AG04450 (cell line): ENCODE measurements around the gene FAP. TPM values are rescaled to one million over a fixed set of nuclear protein-coding genes. Genes with fewer than 3 reads are reported as not detected.
A peak's percentile ranks its signal among the peaks of the same experiment; 100 is the strongest.

Experiments
- CTCF ChIA-PET: fragments of 300-600, 350-600 bp; formaldehyde crosslinking; extraction: SDS; loops from one replicate; lab custom pipeline; 2022; ENCODE audit warnings: antibody characterized with exemption, inconsistent platforms; lab: Charles Lee
- POLR2A ChIA-PET: fragments of 350-600 bp; formaldehyde crosslinking; extraction: SDS; loops from one replicate; lab custom pipeline; 2021; ENCODE audit warnings: antibody characterized with exemption, inconsistent platforms; lab: Yijun Ruan, JAX
- DNase-seq: peaks from one replicate; pipeline ENCODE4 v3.0.0-alpha.2; 2011; ENCODE audit warnings: low read depth, low spot score
- H3K27ac ChIP-seq: one replicate; pipeline ENCODE4 v1.5.1; 2012; ENCODE audit warnings: low read depth, low read length, control low read depth
- H3K27me3 ChIP-seq: one replicate; pipeline ENCODE4 v1.6.0; 2012; ENCODE audit warnings: low read length; ENCODE audit not compliant: control insufficient read depth, insufficient read depth
- H3K4me3 ChIP-seq: 2 replicates; pipeline ENCODE4 v1.5.1; 2011; ENCODE audit warnings: mild to moderate bottlenecking, low read depth, low read length, control low read depth
- H3K9me3 ChIP-seq: 2 replicates; pipeline ENCODE4 v1.5.1; 2012; ENCODE audit warnings: low read length; ENCODE audit not compliant: control insufficient read depth, insufficient read depth
- CTCF ChIP-seq: IDR thresholded peaks from 2 replicates; pipeline ENCODE4 v1.5.1; 2011; ENCODE audit warnings: low read depth, low read length, control low read depth, inconsistent platforms
- polyA plus RNA-seq: library from polyadenylated mRNA; depleted of rRNA; stranded (reverse); fragments of >200 nt; gene quantifications from 2 replicates; pipeline ENCODE4 v1.2.3, GENCODE V29; 2011

The FAP gene
- polyA plus RNA-seq, 1 experiment: 374 TPM

GRCh38 chr2:162245061-162245460 is 1.8 kb upstream of the FAP start:
- ChIA-PET CTCF (interaction anchor here (1.1 to 1.4 kb wide), 2 partner anchors 53 to 91 kb away, joined by 3 to 6 read pairs; no protein-coding TSS in a partner anchor), POLR2A (interaction anchor here (1.0 kb wide), 1 partner anchor 48 kb away, joined by 6 read pairs; no protein-coding TSS in a partner anchor)
- no peaks in the 10 kb centered on the region for H3K9me3 ChIP-seq
- no peak for TF ChIP-seq CTCF
- DNase-seq: no peak
- no peak overlapping the region for H3K4me3 ChIP-seq
- no peaks in the 10 kb centered on the region for H3K27me3 ChIP-seq
- H3K27ac ChIP-seq: peak overlapping the region; percentile 63

GRCh38 chr2:162244541-162245031 is 1.3 kb upstream of the FAP start:
- Histone ChIP-seq H3K4me3 (no peak overlapping the region), H3K27ac (peak overlapping the region; percentile 63), H3K9me3 (no peaks in the 10 kb centered on the region), H3K27me3 (no peaks in the 10 kb centered on the region)
- no peak for DNase-seq
- CTCF ChIA-PET: no interaction called here
- TF ChIP-seq CTCF: no peak
- POLR2A ChIA-PET: interaction anchor here (1.0 kb wide), 1 partner anchor 47 kb away, joined by 6 read pairs; no protein-coding TSS in a partner anchor

GRCh38 chr2:162243715-162244114 is 470 bp upstream of the FAP start:
- TF ChIP-seq CTCF: no peak
- POLR2A ChIA-PET: interaction anchor here (1.7 to 2.7 kb wide), 6 partner anchors 18 to 172 kb away, joined by 6 to 35 read pairs (median 8); no protein-coding TSS in a partner anchor
- Histone ChIP-seq H3K9me3 (no peaks in the 10 kb centered on the region), H3K27me3 (no peaks in the 10 kb centered on the region), H3K27ac (no peak overlapping the region), H3K4me3 (peak overlapping the region; percentile 75; the same call in 1 of the 2 replicates)
- CTCF ChIA-PET: interaction anchor here (5.4 kb wide), 1 partner anchor 54 kb away, joined by 46 read pairs; no protein-coding TSS in a partner anchor
- no peak for DNase-seq

- no peak for TF ChIP-seq CTCF
- H3K27ac ChIP-seq: peak overlapping the region; percentile 90
- H3K4me3 ChIP-seq: peak overlapping the region; percentile 75
- no peaks in the 10 kb centered on the region for H3K27me3 ChIP-seq
- ChIA-PET POLR2A (interaction anchor here (0.8 to 2.7 kb wide), 13 partner anchors 9 to 171 kb away, joined by 3 to 35 read pairs (median 7); no protein-coding TSS in a partner anchor), CTCF (interaction anchor here (0.6 to 5.4 kb wide), 6 partner anchors 9 to 55 kb away, joined by 3 to 46 read pairs (median 3); no protein-coding TSS in a partner anchor)
- no peaks in the 10 kb centered on the region for H3K9me3 ChIP-seq
- peak; percentile 68 for DNase-seq
Observed at GRCh38 chr2:162242586-162243280, 512 bp downstream of the FAP start.
